Measurements from ENCODE around the gene RPTOR. TPM values are rescaled to one million over a fixed set of nuclear protein-coding genes. Genes with fewer than 3 reads are reported as not detected.

The RPTOR gene
- total and polyA plus RNA-seq, 10 of the 15 experiments (the other 5 are each of a cell fraction or from before 2014, with no cell fraction given), result 0.18 to 32.1 (median 7.8) TPM

- TF ChIP-seq PAX5 (IDR thresholded peaks at IDR 0.05; ENCODE audit: borderline replicate concordance, low read depth, low read length), result no peak
Observed at GRCh38 chr17:80609757-80610156, 65.1 kb downstream of the RPTOR start (continued).

GRCh38 chr17:80611816-80612215 is 67.2 kb downstream of the RPTOR start:
- SMC1A ChIA-PET (ENCODE audit: uncharacterized antibody, unreplicated experiment), result no interaction called here
- H3K27ac ChIP-seq (ENCODE audit: control insufficient read depth, insufficient read depth), result no peak overlapping the region
- in situ Hi-C loops (cut with MboI) (no loop called here), intact Hi-C loops (cut with micrococcal nuclease; ENCODE audit: unreplicated experiment) (no loop called here)
- no peaks in the 10 kb centered on the region for H3K9me3 ChIP-seq (replicated peaks; ENCODE audit: control insufficient read depth, insufficient read depth, low read length)
- H3K4me3 ChIP-seq, result no peak overlapping the region
- BruUV-seq (replicated peaks), result no TSS peak
- CTCF ChIA-PET, result interaction anchor here (1.2 kb wide), 1 partner anchor 17 kb away, joined by 4 read pairs; no protein-coding TSS in a partner anchor
- no peaks in the 10 kb centered on the region for H4K20me1 ChIP-seq (ENCODE audit: control insufficient read depth, insufficient read depth)
- RAD21 ChIA-PET (ENCODE audit: unreplicated experiment), result no interaction called here
- no peak for TF ChIP-seq BHLHE40 (IDR thresholded peaks at IDR 0.05; ENCODE audit: borderline replicate concordance in 1 of 2, low read depth in 2 of 2, low read length in 1 of 2)
- no peak for TF ChIP-seq ETV6 (conservative IDR thresholded peaks at IDR 0.05 in 1 of 2, IDR thresholded peaks at IDR 0.05 in 1 of 2; ENCODE audit: borderline replicate concordance in 1 of 2, low read depth in 1 of 2)
- no peak for TF ChIP-seq BCLAF1 (IDR thresholded peaks at IDR 0.05)
- no peak for TF ChIP-seq HDGF (IDR thresholded peaks at IDR 0.05)
- TF ChIP-seq TCF12 (IDR thresholded peaks at IDR 0.05; ENCODE audit: low read depth, low read length), result no peak
- TF ChIP-seq NKRF (conservative IDR thresholded peaks at IDR 0.05), result no peak
- no peak for TF ChIP-seq EED (IDR thresholded peaks at IDR 0.05; ENCODE audit: low read depth)
- no peak for TF ChIP-seq ELK1 (IDR thresholded peaks at IDR 0.05; ENCODE audit: low read depth, low read length)
- no peak for TF ChIP-seq HDAC6 (IDR thresholded peaks at IDR 0.05; ENCODE audit: unreplicated experiment)
- POLR2A ChIA-PET, result no interaction called here
- no peak for ATAC-seq
- no peak for DNase-seq (ENCODE audit: low read depth, low spot score)
- H3K27me3 ChIP-seq (replicated peaks in 1 of 2; ENCODE audit: control insufficient read depth in 2 of 2, insufficient read depth in 2 of 2, low read length in 1 of 2), result no peaks in the 10 kb centered on the region
- FAIRE-seq, result peak; percentile 59
- H3K4me1 ChIP-seq (ENCODE audit: control insufficient read depth, insufficient read depth, low read length), result peaks cover 4% of the 10 kb centered on the region
- no peak overlapping the region for H3K4me2 ChIP-seq (ENCODE audit: control insufficient read depth, insufficient read depth)
- WGBS (ENCODE audit: insufficient coverage, insufficient replicate concordance, low lambda C conversion rate, missing lambda C conversion rate), result 100% methylated on average over 1 of the region's 1 CpG
- peaks cover 49% of the 10 kb centered on the region for H3K79me2 ChIP-seq (ENCODE audit: control insufficient read depth, insufficient read depth, low read length)
- no peak overlapping the region for H2AFZ ChIP-seq (ENCODE audit: control insufficient read depth, low read depth, low read length)
- no peak overlapping the region for H3K9ac ChIP-seq (ENCODE audit: control insufficient read depth, insufficient read depth, low read length)
- H3K36me3 ChIP-seq (ENCODE audit: control insufficient read depth in 2 of 2, insufficient read depth in 2 of 2, low read length in 1 of 2), result no peaks in the 10 kb centered on the region; a peak in 1 of 4 replicates
